ENCODE results near the gene TMEM217.

- no peak for TF ChIP-seq CTCF (IDR thresholded peaks at IDR 0.05)
- no peak for TF ChIP-seq POLR2A (IDR thresholded peaks at IDR 0.05)
- no peak for TF ChIP-seq POLR2AphosphoS5 (IDR thresholded peaks at IDR 0.05)
- no peak for TF ChIP-seq EP300 (IDR thresholded peaks at IDR 0.05; ENCODE audit: low read depth)
Observed at GRCh38 chr6:37285861-37286311, 27.9 kb upstream of the TMEM217 start.
